SK-N-SH (cell line): ENCODE results near the gene CLSTN2. TPM values are rescaled to one million over a fixed set of nuclear protein-coding genes. Genes with fewer than 3 reads are reported as not detected.

Source experiments
- CTCF ChIA-PET: fragments of 300-600, 350-600 bp; formaldehyde crosslinking; extraction: SDS; loops from one replicate; lab custom pipeline; 2021; lab: Yijun Ruan, JAX
- POLR2A ChIA-PET: fragments of 350-600 bp; sonication (Branson Sonifier 250); formaldehyde crosslinking; extraction: SDS; loops from one replicate; lab custom pipeline; 2020; ENCODE audit warnings: antibody characterized with exemption, inconsistent platforms; lab: Yijun Ruan, JAX
- DNase-seq: peaks from one replicate; pipeline ENCODE4 v3.0.0; 2012
- H2AFZ ChIP-seq: fragments of 200-600 bp; sonication (generic); 2 replicates; pipeline ENCODE4 v1.8.1; 2016; ENCODE audit warnings: antibody characterized with exemption, mild to moderate bottlenecking, low read depth
- H3F3A ChIP-seq: fragments of 200-600 bp; sonication (generic); replicated peaks from 2 replicates; pipeline ENCODE3; 2016; ENCODE audit warnings: antibody characterized with exemption, mild to moderate bottlenecking; ENCODE audit not compliant: insufficient read depth
- H3K27ac ChIP-seq, 2 experiments: fragments of 200-500 bp in 1 of 2; fragments of 200-600 bp in 1 of 2; sonication (Bioruptor generic) in 1 of 2; sonication (generic), shearing (Covaris generic) in 1 of 2; 2 replicates each; pipeline versions ENCODE4 v1.5.1 to v1.6.1; 2014 to 2016; ENCODE audit warnings: low read depth in 2 of 2, inconsistent platforms in 1 of 2, low read length in 1 of 2, mild to moderate bottlenecking in 1 of 2, mixed read lengths in 1 of 2
- H3K27me3 ChIP-seq: fragments of 200-600 bp; sonication (generic), shearing (Covaris generic); 2 replicates; pipeline ENCODE4 v1.6.1; 2016; ENCODE audit warnings: mixed run types; ENCODE audit not compliant: insufficient read depth
- H3K36me3 ChIP-seq, 2 experiments: fragments of 200-500 bp in 1 of 2; fragments of 200-600 bp in 1 of 2; sonication (Bioruptor generic) in 1 of 2; sonication (generic) in 1 of 2; replicated peaks in 1 of 2; 2 replicates each; pipeline versions ENCODE3 to v1.5.1; 2014 to 2016; ENCODE audit warnings: low read length in 1 of 2, mild to moderate bottlenecking in 1 of 2; ENCODE audit not compliant: insufficient read depth in 2 of 2, control insufficient read depth in 1 of 2
- H3K4me1 ChIP-seq, 2 experiments: fragments of 200-500 bp in 1 of 2; fragments of 200-600 bp in 1 of 2; sonication (Bioruptor generic) in 1 of 2; sonication (generic), shearing (Covaris generic) in 1 of 2; 2 replicates each; pipeline versions ENCODE4 v1.5.1 to v1.6.1; 2014 to 2016; ENCODE audit warnings: low read depth in 1 of 2, low read length in 1 of 2, mixed run types in 1 of 2; ENCODE audit not compliant: insufficient read depth in 2 of 2, control insufficient read depth in 1 of 2
- H3K4me2 ChIP-seq: fragments of 200-600 bp; sonication (generic), shearing (Covaris generic); 2 replicates; pipeline ENCODE4 v1.6.1; 2017; ENCODE audit warnings: mixed run types
- H3K4me3 ChIP-seq, 2 experiments: fragments of 200-500 bp in 1 of 2; fragments of 200-600 bp in 1 of 2; sonication (Bioruptor generic) in 1 of 2; sonication (generic), shearing (Covaris generic) in 1 of 2; 2 replicates each; pipeline versions ENCODE4 v1.5.1 to v1.8.1; 2014 to 2016; ENCODE audit warnings: low read depth in 2 of 2, inconsistent platforms in 1 of 2, low read length in 1 of 2, mild to moderate bottlenecking in 1 of 2, mixed read lengths in 1 of 2, moderate library complexity in 1 of 2
- H3K79me2 ChIP-seq: fragments of 200-600 bp; sonication (generic); 2 replicates; pipeline ENCODE4 v1.8.1; 2017; ENCODE audit warnings: mild to moderate bottlenecking; ENCODE audit not compliant: insufficient read depth
- H3K9ac ChIP-seq: fragments of 200-600 bp; sonication (generic); 2 replicates; pipeline ENCODE4 v1.6.1; 2017; ENCODE audit warnings: mixed run types
- H3K9me2 ChIP-seq: fragments of 200-600 bp; sonication (generic); 2 replicates; pipeline ENCODE4 v1.6.1; 2017; ENCODE audit warnings: mixed run types
- H3K9me3 ChIP-seq: fragments of 200-600 bp; sonication (generic); 2 replicates; pipeline ENCODE4 v1.6.1; 2017; ENCODE audit warnings: mixed run types, mild to moderate bottlenecking, moderate library complexity
- H4K20me1 ChIP-seq: fragments of 200-600 bp; sonication (generic); 2 replicates; pipeline ENCODE4 v1.6.1; 2017; ENCODE audit warnings: mild to moderate bottlenecking, mixed run types; ENCODE audit not compliant: insufficient read depth
- CHD2 ChIP-seq: fragments of 150-350 bp; IDR thresholded peaks from 2 replicates; pipeline ENCODE4 v1.6.1; 2018; ENCODE audit warnings: low read length; ENCODE audit not compliant: partially characterized antibody
- EZH2phosphoT487 ChIP-seq: fragments of 200-600 bp; sonication (generic); IDR thresholded peaks from 2 replicates; pipeline ENCODE4 v1.6.1; 2017; ENCODE audit warnings: low read depth, mixed run types, mild to moderate bottlenecking, antibody characterized with exemption, moderate library complexity, borderline replicate concordance
- FOXM1 ChIP-seq: IDR thresholded peaks from 2 replicates; pipeline ENCODE4 v1.4.0; 2012; ENCODE audit warnings: low read depth, mild to moderate bottlenecking
- GATA2 ChIP-seq: sonication (generic); formaldehyde crosslinking; IDR thresholded peaks from 2 replicates; pipeline ENCODE4 v1.5.0; 2020; ENCODE audit warnings: mild to moderate bottlenecking, missing genetic modification reagents
- IRF3 ChIP-seq: fragments of 150-350 bp; IDR thresholded peaks from 2 replicates; pipeline ENCODE4 v1.6.1; 2016; ENCODE audit warnings: mild to moderate bottlenecking, low read depth, low read length
- MXI1 ChIP-seq: IDR thresholded peaks from 2 replicates; pipeline ENCODE4 v1.6.1; 2012; ENCODE audit warnings: mild to moderate bottlenecking, low read depth, low read length, improper control_type of control experiment
- NFIC ChIP-seq: IDR thresholded peaks from 2 replicates; pipeline ENCODE4 v1.4.0; 2012; ENCODE audit warnings: borderline replicate concordance
- NRF1 ChIP-seq: IDR thresholded peaks from 2 replicates; pipeline ENCODE4 v1.6.1; 2012; ENCODE audit warnings: low read depth, mild to moderate bottlenecking, low read length
- POLR2AphosphoS5 ChIP-seq: IDR thresholded peaks from 2 replicates; pipeline ENCODE4 v1.6.1; 2012; ENCODE audit warnings: low read depth, low read length
- RAD21 ChIP-seq: IDR thresholded peaks from 2 replicates; pipeline ENCODE4 v1.6.1; 2012; ENCODE audit warnings: mild to moderate bottlenecking, low read length
- RCOR1 ChIP-seq: fragments of 150-350 bp; IDR thresholded peaks from 2 replicates; pipeline ENCODE4 v1.6.1; 2017; ENCODE audit warnings: antibody characterized with exemption, low read length
- REST ChIP-seq: IDR thresholded peaks from 2 replicates; pipeline ENCODE4 v1.6.1; 2012; ENCODE audit warnings: mild to moderate bottlenecking, low read depth, low read length, moderate library complexity
- SMC3 ChIP-seq: IDR thresholded peaks from 2 replicates; pipeline ENCODE4 v1.6.1; 2012; ENCODE audit warnings: low read depth, low read length, improper control_type of control experiment
- TAF1 ChIP-seq: IDR thresholded peaks from 2 replicates; pipeline ENCODE4 v1.6.1; 2012; ENCODE audit warnings: low read depth, mild to moderate bottlenecking, low read length, moderate library complexity, borderline replicate concordance
- TCF12 ChIP-seq: IDR thresholded peaks from 2 replicates; pipeline ENCODE4 v1.4.0; 2012
- TEAD4 ChIP-seq: IDR thresholded peaks from 2 replicates; pipeline ENCODE4 v1.4.0; 2012; ENCODE audit warnings: mild to moderate bottlenecking, borderline replicate concordance; ENCODE audit not compliant: insufficient read depth
- YY1 ChIP-seq: IDR thresholded peaks from 2 replicates; pipeline ENCODE4 v1.4.0; 2012; ENCODE audit warnings: low read depth, mild to moderate bottlenecking
- WGBS: methylation state at CpG from one replicate; pipeline ENCODE4 v1.1.6; 2017; ENCODE audit warnings: low lambda C conversion rate; 5-methylcytosine and 5-hydroxymethylcytosine counted together
- polyA plus RNA-seq, 3 experiments: library from polyadenylated mRNA; depleted of rRNA; stranded (reverse); fragments of >200 nt; gene quantifications; 2 replicates each; pipeline ENCODE4 v1.2.3, GENCODE V29; 2012
- TF ChIP-seq, protein P1 (sequence below): fragments of 200-600 bp; sonication (generic); IDR thresholded peaks from 2 replicates; pipeline ENCODE4 v1.6.1; 2017; ENCODE audit warnings: antibody characterized with exemption, mild to moderate bottlenecking, moderate library complexity
- TF ChIP-seq, protein P2 (sequence below): IDR thresholded peaks from 2 replicates; pipeline ENCODE4 v1.4.0; 2012; ENCODE audit warnings: low read depth

The CLSTN2 gene
- polyA plus RNA-seq, 1 of the 3 experiments (the other 2 are of a cell fraction), result 0.02 TPM

GRCh38 chr3:140265302-140265701 lies 330.3 kb downstream of the CLSTN2 start:
- 30% methylated on average over 5 of the region's 5 CpGs for WGBS

GRCh38 chr3:140268103-140268502 lies 333.1 kb downstream of the CLSTN2 start:
- Histone ChIP-seq H4K20me1 (no peaks in the 10 kb centered on the region), H3K79me2 (no peaks in the 10 kb centered on the region), H3F3A (no peaks in the 10 kb centered on the region), H3K4me1 (no peaks in the 10 kb centered on the region), H3K9me3 (no peaks in the 10 kb centered on the region), H3K36me3 (no peaks in the 10 kb centered on the region), H3K4me2 (no peak overlapping the region), H3K9ac (no peak overlapping the region), H2AFZ (no peak overlapping the region), H3K27ac (no peak overlapping the region), H3K4me3 (no peak overlapping the region), H3K27me3 (no peaks in the 10 kb centered on the region), H3K9me2 (no peaks in the 10 kb centered on the region)
- ChIA-PET POLR2A (no interaction called here), CTCF (interaction anchor here (1.4 kb wide), 1 partner anchor 16 kb away, joined by 3 read pairs; no protein-coding TSS in a partner anchor)
- no peak for DNase-seq
- TF ChIP-seq, protein P1, sequence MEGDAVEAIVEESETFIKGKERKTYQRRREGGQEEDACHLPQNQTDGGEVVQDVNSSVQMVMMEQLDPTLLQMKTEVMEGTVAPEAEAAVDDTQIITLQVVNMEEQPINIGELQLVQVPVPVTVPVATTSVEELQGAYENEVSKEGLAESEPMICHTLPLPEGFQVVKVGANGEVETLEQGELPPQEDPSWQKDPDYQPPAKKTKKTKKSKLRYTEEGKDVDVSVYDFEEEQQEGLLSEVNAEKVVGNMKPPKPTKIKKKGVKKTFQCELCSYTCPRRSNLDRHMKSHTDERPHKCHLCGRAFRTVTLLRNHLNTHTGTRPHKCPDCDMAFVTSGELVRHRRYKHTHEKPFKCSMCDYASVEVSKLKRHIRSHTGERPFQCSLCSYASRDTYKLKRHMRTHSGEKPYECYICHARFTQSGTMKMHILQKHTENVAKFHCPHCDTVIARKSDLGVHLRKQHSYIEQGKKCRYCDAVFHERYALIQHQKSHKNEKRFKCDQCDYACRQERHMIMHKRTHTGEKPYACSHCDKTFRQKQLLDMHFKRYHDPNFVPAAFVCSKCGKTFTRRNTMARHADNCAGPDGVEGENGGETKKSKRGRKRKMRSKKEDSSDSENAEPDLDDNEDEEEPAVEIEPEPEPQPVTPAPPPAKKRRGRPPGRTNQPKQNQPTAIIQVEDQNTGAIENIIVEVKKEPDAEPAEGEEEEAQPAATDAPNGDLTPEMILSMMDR, result no peak
- no peak for TF ChIP-seq RAD21
- no peak for TF ChIP-seq REST
- TF ChIP-seq NRF1, result no peak
- TF ChIP-seq, protein P2, sequence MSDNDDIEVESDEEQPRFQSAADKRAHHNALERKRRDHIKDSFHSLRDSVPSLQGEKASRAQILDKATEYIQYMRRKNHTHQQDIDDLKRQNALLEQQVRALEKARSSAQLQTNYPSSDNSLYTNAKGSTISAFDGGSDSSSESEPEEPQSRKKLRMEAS, result no peak
- no peak for TF ChIP-seq FOXM1
- TF ChIP-seq NFIC, result no peak
- TF ChIP-seq TAF1, result no peak
- TF ChIP-seq YY1, result no peak
- TF ChIP-seq MXI1, result no peak
- no peak for TF ChIP-seq TEAD4
- TF ChIP-seq POLR2AphosphoS5, result no peak
- TF ChIP-seq EZH2phosphoT487, result no peak
- no peak for TF ChIP-seq GATA2 (CRISPR knock-in tag)
- TF ChIP-seq TCF12, result no peak
- TF ChIP-seq CHD2, result no peak
- TF ChIP-seq RCOR1, result no peak
- no peak for TF ChIP-seq IRF3
- WGBS, result 33% methylated on average over 2 of the region's 3 CpGs

More at GRCh38 chr3:140265302-140265701, 330.3 kb downstream of the CLSTN2 start:
- no peak overlapping the region for H2AFZ ChIP-seq
- no peaks in the 10 kb centered on the region for H3F3A ChIP-seq
- TF ChIP-seq NRF1, result no peak
- no peak for TF ChIP-seq SMC3
- TF ChIP-seq TAF1, result no peak
- TF ChIP-seq GATA2 (CRISPR knock-in tag), result no peak
- no peaks in the 10 kb centered on the region for H3K4me1 ChIP-seq
- H3K4me3 ChIP-seq, result no peak overlapping the region
- ChIA-PET POLR2A (no interaction called here), CTCF (interaction anchor here (1.5 kb wide), 1 partner anchor 172 kb away, joined by 3 read pairs; no protein-coding TSS in a partner anchor)
- no peak overlapping the region for H3K27ac ChIP-seq
- no peaks in the 10 kb centered on the region for H3K9me3 ChIP-seq
- no peak overlapping the region for H3K9ac ChIP-seq
- no peaks in the 10 kb centered on the region for H3K9me2 ChIP-seq
- DNase-seq, result no peak
- H3K4me2 ChIP-seq, result no peak overlapping the region
- H3K36me3 ChIP-seq, result no peaks in the 10 kb centered on the region
- no peaks in the 10 kb centered on the region for H4K20me1 ChIP-seq
- no peaks in the 10 kb centered on the region for H3K27me3 ChIP-seq
- H3K79me2 ChIP-seq, result no peaks in the 10 kb centered on the region
